ENCODE measurements around the gene SFMBT1. TPM values are rescaled to one million over a fixed set of nuclear protein-coding genes. Genes with fewer than 3 reads are reported as not detected.

SFMBT1 gene
- total RNA-seq, 1 donor from 2014 or later = 6.5 TPM

- Mint-ChIP-seq H3K9me3 (ENCODE audit: unreplicated experiment) (no peaks in the 10 kb centered on the region), H3K27ac (ENCODE audit: unreplicated experiment) (no peak overlapping the region), H3K4me1 (ENCODE audit: low read depth, unreplicated experiment) (no peaks in the 10 kb centered on the region), H3K27me3 (ENCODE audit: unreplicated experiment) (peaks cover 2% of the 10 kb centered on the region), H3K36me3 (ENCODE audit: unreplicated experiment) (no peaks in the 10 kb centered on the region), H3K4me3 (ENCODE audit: unreplicated experiment) (no peak overlapping the region)
- DNase-seq = no peak
- no peak for TF ChIP-seq CTCF (IDR thresholded peaks at IDR 0.05; ENCODE audit: partially characterized antibody, unreplicated experiment)
Observed at GRCh38 chr3:53089511-53089910, 43.6 kb upstream of the SFMBT1 start.

GRCh38 chr3:53085476-53085875 is 39.6 kb upstream of the SFMBT1 start:
- H3K4me3 Mint-ChIP-seq (ENCODE audit: unreplicated experiment) = no peak overlapping the region
- H3K27ac Mint-ChIP-seq (ENCODE audit: unreplicated experiment) = no peak overlapping the region
- H3K27me3 Mint-ChIP-seq (ENCODE audit: unreplicated experiment) = peaks cover 5% of the 10 kb centered on the region
- TF ChIP-seq CTCF (IDR thresholded peaks at IDR 0.05; ENCODE audit: partially characterized antibody, unreplicated experiment) = no peak
- H3K4me1 Mint-ChIP-seq (ENCODE audit: low read depth, unreplicated experiment) = peaks cover 8% of the 10 kb centered on the region
- DNase-seq = no peak
- H3K36me3 Mint-ChIP-seq (ENCODE audit: unreplicated experiment) = no peaks in the 10 kb centered on the region
- no peaks in the 10 kb centered on the region for H3K9me3 Mint-ChIP-seq (ENCODE audit: unreplicated experiment)

GRCh38 chr3:53084310-53085001 is 38.6 kb upstream of the SFMBT1 start:
- H3K36me3 Mint-ChIP-seq (ENCODE audit: unreplicated experiment) = no peaks in the 10 kb centered on the region
- no peak for TF ChIP-seq CTCF (IDR thresholded peaks at IDR 0.05; ENCODE audit: partially characterized antibody, unreplicated experiment)
- H3K4me1 Mint-ChIP-seq (ENCODE audit: low read depth, unreplicated experiment) = peaks cover 8% of the 10 kb centered on the region
- no peaks in the 10 kb centered on the region for H3K9me3 Mint-ChIP-seq (ENCODE audit: unreplicated experiment)
- no peak overlapping the region for H3K27ac Mint-ChIP-seq (ENCODE audit: unreplicated experiment)
- H3K27me3 Mint-ChIP-seq (ENCODE audit: unreplicated experiment) = peaks cover 3% of the 10 kb centered on the region
- no peak overlapping the region for H3K4me3 Mint-ChIP-seq (ENCODE audit: unreplicated experiment)
- no peak for DNase-seq

- peaks cover 8% of the 10 kb centered on the region for H3K4me1 Mint-ChIP-seq (ENCODE audit: low read depth, unreplicated experiment)
- no peak overlapping the region for H3K4me3 Mint-ChIP-seq (ENCODE audit: unreplicated experiment)
- TF ChIP-seq CTCF (IDR thresholded peaks at IDR 0.05; ENCODE audit: partially characterized antibody, unreplicated experiment) = no peak
- H3K36me3 Mint-ChIP-seq (ENCODE audit: unreplicated experiment) = no peaks in the 10 kb centered on the region
- DNase-seq = no peak
- H3K27me3 Mint-ChIP-seq (ENCODE audit: unreplicated experiment) = peaks cover 3% of the 10 kb centered on the region
- no peak overlapping the region for H3K27ac Mint-ChIP-seq (ENCODE audit: unreplicated experiment)
- H3K9me3 Mint-ChIP-seq (ENCODE audit: unreplicated experiment) = no peaks in the 10 kb centered on the region
Observed at GRCh38 chr3:53083949-53084309, 38.1 kb upstream of the SFMBT1 start.

- Mint-ChIP-seq H3K27ac (ENCODE audit: unreplicated experiment) (no peak overlapping the region), H3K27me3 (ENCODE audit: unreplicated experiment) (peaks cover 3% of the 10 kb centered on the region)
- no peak for TF ChIP-seq CTCF (IDR thresholded peaks at IDR 0.05; ENCODE audit: partially characterized antibody, unreplicated experiment)
Observed at GRCh38 chr3:53083521-53083920, 37.6 kb upstream of the SFMBT1 start.

More at GRCh38 chr3:53083521-53083920, 37.6 kb upstream of the SFMBT1 start:
- Mint-ChIP-seq H3K9me3 (ENCODE audit: unreplicated experiment) (no peaks in the 10 kb centered on the region), H3K4me3 (ENCODE audit: unreplicated experiment) (no peak overlapping the region), H3K4me1 (ENCODE audit: low read depth, unreplicated experiment) (peaks cover 8% of the 10 kb centered on the region), H3K36me3 (ENCODE audit: unreplicated experiment) (no peaks in the 10 kb centered on the region)
- no peak for DNase-seq

Data from glutamatergic neuron (in vitro differentiated cells).